Spleen (tissue), 7 donors: ENCODE measurements around the gene CST1.

Source experiments
- POLR2A ChIP-seq, 3 donors: fragments of 450-650 bp; IDR thresholded peaks; one replicate each; pipeline ENCODE4 v1.5.1; 2017; ENCODE audit warnings: antibody characterized with exemption in 3 of 3, mild to moderate bottlenecking in 1 of 3
- POLR2AphosphoS5 ChIP-seq, 3 donors: sonication (generic); formaldehyde crosslinking; IDR thresholded peaks; one replicate each; pipeline ENCODE4 v1.5.1; 2017; ENCODE audit warnings: antibody characterized with exemption in 3 of 3
- TF ChIP-seq, protein P1 (sequence below), 11 experiments: fragments of 200-600 bp in 7 of 11; fragments of 450-650 bp in 4 of 11; sonication (generic) in 4 of 11; IDR thresholded peaks in 8 of 11; conservative IDR thresholded peaks in 3 of 11; 1 replicate in 7 of 11; 2 replicates in 4 of 11; pipeline versions ENCODE4 v1.4.0 to v1.8.0; 2016 to 2021; ENCODE audit warnings: antibody characterized with exemption in 11 of 11, inconsistent platforms in 4 of 11, mild to moderate bottlenecking in 1 of 11
- donor health status: DM: no; HTN: no; CAD: no; lungs with moderate emphysema.
- donor health status: DM: no; HTN: no; CAD: no.
- donor health status: DM: no; HTN: no; CAD: no.

DNA sequence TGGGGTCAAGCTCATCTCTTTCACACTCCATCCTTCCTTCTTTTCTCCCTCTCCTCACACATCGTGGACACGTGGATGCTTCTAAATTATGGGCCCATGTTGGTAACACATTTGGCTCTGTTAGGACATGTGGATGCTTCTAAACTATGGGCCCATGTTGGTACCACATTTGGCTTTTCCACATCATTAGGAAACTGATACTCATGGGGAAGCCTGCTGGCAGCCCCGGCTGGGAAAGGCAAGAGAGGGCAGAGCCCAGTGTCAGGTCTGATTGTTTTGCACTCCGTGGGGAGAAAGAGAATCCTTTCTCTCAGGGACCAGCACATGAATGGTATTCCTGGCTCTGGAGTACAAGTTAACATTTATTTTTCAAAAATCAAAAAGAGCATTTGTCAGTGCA lies 4.0 kb upstream of the CST1 start:
- TF ChIP-seq, protein P1, sequence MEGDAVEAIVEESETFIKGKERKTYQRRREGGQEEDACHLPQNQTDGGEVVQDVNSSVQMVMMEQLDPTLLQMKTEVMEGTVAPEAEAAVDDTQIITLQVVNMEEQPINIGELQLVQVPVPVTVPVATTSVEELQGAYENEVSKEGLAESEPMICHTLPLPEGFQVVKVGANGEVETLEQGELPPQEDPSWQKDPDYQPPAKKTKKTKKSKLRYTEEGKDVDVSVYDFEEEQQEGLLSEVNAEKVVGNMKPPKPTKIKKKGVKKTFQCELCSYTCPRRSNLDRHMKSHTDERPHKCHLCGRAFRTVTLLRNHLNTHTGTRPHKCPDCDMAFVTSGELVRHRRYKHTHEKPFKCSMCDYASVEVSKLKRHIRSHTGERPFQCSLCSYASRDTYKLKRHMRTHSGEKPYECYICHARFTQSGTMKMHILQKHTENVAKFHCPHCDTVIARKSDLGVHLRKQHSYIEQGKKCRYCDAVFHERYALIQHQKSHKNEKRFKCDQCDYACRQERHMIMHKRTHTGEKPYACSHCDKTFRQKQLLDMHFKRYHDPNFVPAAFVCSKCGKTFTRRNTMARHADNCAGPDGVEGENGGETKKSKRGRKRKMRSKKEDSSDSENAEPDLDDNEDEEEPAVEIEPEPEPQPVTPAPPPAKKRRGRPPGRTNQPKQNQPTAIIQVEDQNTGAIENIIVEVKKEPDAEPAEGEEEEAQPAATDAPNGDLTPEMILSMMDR (IDR thresholded peaks at IDR 0.05 in 8 of 11, conservative IDR thresholded peaks at IDR 0.05 in 3 of 11) = no peak
- TF ChIP-seq POLR2A (IDR thresholded peaks at IDR 0.05) (no peak), POLR2AphosphoS5 (IDR thresholded peaks at IDR 0.05) (no peak)
